K562 (cell line): ENCODE measurements around the gene COQ5. TPM values are rescaled to one million over a fixed set of nuclear protein-coding genes. Genes with fewer than 3 reads are reported as not detected.

Experiments
- AFF4 ChIP-seq: sonication (generic); formaldehyde crosslinking; IDR thresholded peaks from 2 replicates; pipeline ENCODE4 v1.8.0; 2023; ENCODE audit warnings: mild to moderate bottlenecking, missing genetic modification reagents
- BCLAF1 ChIP-seq, 2 experiments: fragments of 450-650 bp in 1 of 2; IDR thresholded peaks; 2 replicates each; pipeline ENCODE4 v1.6.1; 2011 to 2017; ENCODE audit warnings: low read depth in 2 of 2, antibody characterized with exemption in 1 of 2, borderline replicate concordance in 1 of 2, low read length in 1 of 2, mild to moderate bottlenecking in 1 of 2, mixed read lengths in 1 of 2; ENCODE audit not compliant: control insufficient read depth in 1 of 2
- CTCF ChIP-seq, 3 experiments: IDR thresholded peaks in 2 of 3; conservative IDR thresholded peaks in 1 of 3; 2 replicates each; pipeline ENCODE4 v1.5.1; 2011 to 2012; ENCODE audit warnings: low read length in 3 of 3, mild to moderate bottlenecking in 3 of 3, control low read depth in 2 of 3, improper control_type of control experiment in 1 of 3, inconsistent platforms in 1 of 3, low read depth in 1 of 3, mixed read lengths in 1 of 3, moderate library complexity in 1 of 3; ENCODE audit not compliant: insufficient read depth in 2 of 3
- HDAC8 ChIP-seq: fragments of 450-650 bp; IDR thresholded peaks from 2 replicates; pipeline ENCODE4 v1.6.1; 2016; ENCODE audit warnings: mild to moderate bottlenecking, missing genetic modification characterization, moderate library complexity, missing compliant biosample characterization
- HMBOX1 ChIP-seq: sonication (generic); IDR thresholded peaks from 2 replicates; pipeline ENCODE4 v1.6.1; 2016
- MEF2A ChIP-seq: IDR thresholded peaks from 2 replicates; pipeline ENCODE4 v1.6.1; 2011; ENCODE audit warnings: low read depth, mild to moderate bottlenecking, low read length, moderate library complexity; ENCODE audit not compliant: control insufficient read depth
- NKRF ChIP-seq: fragments of 450-650 bp; IDR thresholded peaks from 2 replicates; pipeline ENCODE4 v1.6.1; 2016; ENCODE audit warnings: borderline replicate concordance
- POLR2G ChIP-seq: fragments of 200-400 bp; formaldehyde crosslinking; IDR thresholded peaks from 2 replicates; pipeline ENCODE4 v1.6.1; 2017; ENCODE audit warnings: low read depth, mild to moderate bottlenecking, antibody characterized with exemption, low read length, moderate library complexity
- ZNF740 ChIP-seq, 3 experiments: fragments of 200-800 bp in 1 of 3; sonication (Bioruptor generic) in 1 of 3; sonication (generic) in 1 of 3; formaldehyde crosslinking in 1 of 3; IDR thresholded peaks; 2 replicates each; pipeline versions ENCODE4 v1.6.1 to v1.8.0; 2016 to 2022; ENCODE audit warnings: mild to moderate bottlenecking in 2 of 3, missing compliant biosample characterization in 2 of 3, missing genetic modification characterization in 2 of 3, missing genetic modification reagents in 1 of 3
- polyA plus RNA-seq, 8 experiments: library from polyadenylated mRNA; depleted of rRNA in 4 of 8; stranded (reverse) in 5 of 8; unstranded in 3 of 8; fragments of >200 nt; fragmentation: Nextera tagmentation in 2 of 8; fragmentation: Illumina TruSeq in 1 of 8; extraction: Ambion mirVana in 2 of 8; extraction: Trizol in 1 of 8; gene quantifications; 2 replicates each; pipeline versions ENCODE4 v1.2.1 to v1.2.3, GENCODE V29; 2011 to 2014; ENCODE audit warnings: inconsistent platforms in 1 of 8, missing spikeins in 1 of 8
- total RNA-seq, 7 experiments: library from RNA; depleted of rRNA in 6 of 7; stranded (reverse); fragments of >200 nt in 6 of 7; fragmentation: Illumina TruSeq in 2 of 7; extraction: Trizol in 2 of 7; gene quantifications; 2 replicates each; pipeline versions ENCODE4 v1.2.1 to v1.2.3, GENCODE V29; 2011 to 2021; ENCODE audit warnings: low replicate concordance in 1 of 7

COQ5 gene
- total and polyA plus RNA-seq, 9 of the 15 experiments (the other 6 are each of a cell fraction or from before 2014, with no cell fraction given) = 19.2 to 59.7 (median 30.4) TPM

- TF ChIP-seq BCLAF1 (IDR thresholded peaks at IDR 0.05; ENCODE audit: borderline replicate concordance in 1 of 2, control insufficient read depth in 1 of 2, low read depth in 2 of 2, low read length in 1 of 2) = no peak
- TF ChIP-seq NKRF = 0 out of 2 replicates have a peak, but pooled peaks have one; percentile 12
- peak; percentile 98 for TF ChIP-seq HMBOX1
- peak; percentile 81 for TF ChIP-seq AFF4 (CRISPR knock-in tag)
- TF ChIP-seq CTCF (IDR thresholded peaks at IDR 0.05 in 2 of 3, conservative IDR thresholded peaks at IDR 0.05 in 1 of 3; ENCODE audit: insufficient read depth in 2 of 3, low read depth in 1 of 3, low read length in 3 of 3) = 0 out of 6 replicates have a peak, but pooled peaks of 1 of the 3 experiments have one; percentile 14
- peak; percentile 77 for TF ChIP-seq POLR2G
- no peak for TF ChIP-seq HDAC8
- TF ChIP-seq MEF2A = 0 out of 2 replicates have a peak, but pooled peaks have one; percentile 35
- peak; percentile 13; the same call in 1 of the 2 replicates for TF ChIP-seq ZNF740 (CRISPR knock-in tag; IDR thresholded peaks at IDR 0.05)
- no peak for TF ChIP-seq ZNF740 (tag; IDR thresholded peaks at IDR 0.05)
These were observed 6.0 kb upstream of the COQ5 start (continued) for GRCh38 chr12:120534703-120535655.
